ENCODE data around the gene SPRR1A. TPM values are rescaled to one million over a fixed set of nuclear protein-coding genes. Genes with fewer than 3 reads are reported as not detected.

SPRR1A gene
- total RNA-seq, 4 donors from 2014 or later = not detected

DNA sequence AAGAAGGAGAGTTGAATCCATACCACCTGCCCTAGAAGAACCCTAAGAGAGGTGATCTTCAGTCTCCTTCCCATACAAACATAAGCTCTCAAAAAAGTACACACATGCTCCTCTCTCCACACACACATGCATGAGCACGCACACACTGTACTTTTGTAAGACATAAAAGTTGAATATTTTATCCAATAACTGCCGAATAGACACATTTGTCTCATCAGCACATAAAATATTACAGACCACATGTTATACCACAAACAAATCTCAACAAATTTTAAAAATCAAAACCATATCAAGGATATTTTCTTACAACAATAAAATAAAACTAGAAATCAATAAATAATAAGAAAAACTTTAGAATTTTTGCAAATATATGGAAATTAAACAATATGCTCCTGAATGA, 2.7 kb downstream of the SPRR1A start:
- TF ChIP-seq, protein P1, sequence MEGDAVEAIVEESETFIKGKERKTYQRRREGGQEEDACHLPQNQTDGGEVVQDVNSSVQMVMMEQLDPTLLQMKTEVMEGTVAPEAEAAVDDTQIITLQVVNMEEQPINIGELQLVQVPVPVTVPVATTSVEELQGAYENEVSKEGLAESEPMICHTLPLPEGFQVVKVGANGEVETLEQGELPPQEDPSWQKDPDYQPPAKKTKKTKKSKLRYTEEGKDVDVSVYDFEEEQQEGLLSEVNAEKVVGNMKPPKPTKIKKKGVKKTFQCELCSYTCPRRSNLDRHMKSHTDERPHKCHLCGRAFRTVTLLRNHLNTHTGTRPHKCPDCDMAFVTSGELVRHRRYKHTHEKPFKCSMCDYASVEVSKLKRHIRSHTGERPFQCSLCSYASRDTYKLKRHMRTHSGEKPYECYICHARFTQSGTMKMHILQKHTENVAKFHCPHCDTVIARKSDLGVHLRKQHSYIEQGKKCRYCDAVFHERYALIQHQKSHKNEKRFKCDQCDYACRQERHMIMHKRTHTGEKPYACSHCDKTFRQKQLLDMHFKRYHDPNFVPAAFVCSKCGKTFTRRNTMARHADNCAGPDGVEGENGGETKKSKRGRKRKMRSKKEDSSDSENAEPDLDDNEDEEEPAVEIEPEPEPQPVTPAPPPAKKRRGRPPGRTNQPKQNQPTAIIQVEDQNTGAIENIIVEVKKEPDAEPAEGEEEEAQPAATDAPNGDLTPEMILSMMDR (IDR thresholded peaks at IDR 0.05; ENCODE audit: low read depth) = no peak

DNA sequence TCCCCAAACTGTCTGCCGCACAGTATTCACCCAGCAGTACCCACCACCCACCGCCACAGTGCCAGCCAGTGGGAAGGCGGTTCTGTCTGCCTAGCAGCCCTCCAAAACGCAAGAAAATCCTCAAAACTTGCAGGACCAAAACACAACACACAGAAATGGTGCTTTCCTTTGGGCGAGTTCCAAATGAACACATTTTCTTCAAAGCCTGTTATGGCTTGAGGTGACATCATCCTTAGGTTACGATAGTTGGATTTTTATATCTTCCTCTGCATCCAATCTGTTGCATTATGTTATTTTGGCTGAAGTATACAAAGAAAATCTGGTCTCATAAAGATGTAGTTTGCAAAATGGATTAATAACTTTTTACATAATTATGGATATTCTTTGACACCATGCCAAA, 9.3 kb downstream of the SPRR1A start:
- TF ChIP-seq, protein P1 (IDR thresholded peaks at IDR 0.05; ENCODE audit: low read depth) = no peak

DNA sequence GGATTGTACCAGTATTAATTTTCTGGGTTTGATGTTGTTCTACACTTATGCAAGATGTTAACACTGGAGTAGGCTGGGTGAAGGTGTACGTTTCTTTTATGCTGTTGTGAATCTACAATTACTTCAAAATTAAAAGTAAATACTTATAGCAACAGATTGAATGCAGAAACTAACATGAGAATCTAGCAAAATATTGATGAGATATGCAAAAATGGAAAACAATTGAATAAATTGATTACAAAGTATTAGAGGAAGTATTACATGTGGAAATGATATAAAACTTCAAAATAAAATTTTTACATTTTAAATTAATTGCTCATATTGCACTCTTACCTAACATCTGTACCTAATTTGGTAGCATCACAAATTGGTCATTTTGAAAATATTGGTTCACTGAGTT, 12.0 kb downstream of the SPRR1A start:
- TF ChIP-seq, protein P1 (IDR thresholded peaks at IDR 0.05; ENCODE audit: low read depth) = no peak

DNA sequence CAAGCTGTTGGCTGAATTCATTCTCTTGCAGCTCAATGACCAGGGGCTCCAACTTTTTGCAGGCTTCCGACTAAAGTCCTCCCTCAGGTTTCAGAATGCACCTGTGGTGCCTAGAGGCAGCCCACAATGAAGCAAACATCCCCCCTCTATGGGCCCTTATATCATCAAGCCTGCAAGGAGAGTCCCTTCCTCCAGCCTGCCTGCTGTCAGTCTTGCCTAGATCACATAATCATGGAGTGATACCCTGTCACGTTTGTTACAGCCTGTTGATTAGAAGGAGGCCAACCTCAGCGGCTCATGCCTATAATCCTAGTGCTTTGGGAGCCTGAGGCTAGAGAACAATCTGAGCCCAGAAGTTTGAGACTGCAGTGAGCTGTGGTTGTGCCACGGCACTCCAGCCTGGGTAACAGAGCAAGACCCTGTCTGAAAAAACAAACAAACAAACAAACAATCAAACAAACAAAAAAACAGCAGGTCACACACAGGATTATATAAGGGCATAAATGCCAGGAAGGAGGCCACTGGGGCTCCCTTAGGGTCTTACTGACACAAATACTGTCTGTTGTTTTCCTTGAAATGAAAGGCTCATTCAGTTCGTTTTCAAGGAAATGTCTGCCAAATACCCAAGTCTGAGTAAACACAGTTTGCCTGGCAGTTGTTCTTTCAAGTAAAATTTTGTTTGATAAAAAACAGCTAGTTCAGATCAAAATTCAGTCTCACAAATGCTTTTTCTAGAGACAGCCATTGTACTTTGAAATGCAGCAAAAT, 12.9 kb downstream of the SPRR1A start:
- TF ChIP-seq, protein P1 (IDR thresholded peaks at IDR 0.05; ENCODE audit: low read depth) = no peak

DNA sequence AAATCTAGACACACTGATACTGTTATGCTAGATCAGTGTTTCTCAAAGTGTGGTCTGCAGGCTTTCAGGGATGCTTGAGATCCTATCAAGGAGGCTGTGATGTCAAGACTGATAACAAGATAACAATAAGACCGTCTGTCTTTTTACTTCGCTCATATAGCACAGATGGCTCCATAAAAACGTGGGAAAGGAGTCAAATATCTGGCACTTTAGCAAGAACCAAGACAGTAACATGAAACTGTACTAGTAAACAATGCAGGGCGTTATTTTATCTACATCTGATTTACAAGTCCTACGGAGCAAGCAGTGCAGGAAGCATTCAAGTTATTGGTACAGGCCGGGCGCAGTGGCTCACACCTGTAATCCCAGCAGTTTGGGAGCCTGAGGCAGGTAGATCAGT, 14.0 kb downstream of the SPRR1A start:
- TF ChIP-seq, protein P1 (IDR thresholded peaks at IDR 0.05; ENCODE audit: low read depth) = no peak

DNA sequence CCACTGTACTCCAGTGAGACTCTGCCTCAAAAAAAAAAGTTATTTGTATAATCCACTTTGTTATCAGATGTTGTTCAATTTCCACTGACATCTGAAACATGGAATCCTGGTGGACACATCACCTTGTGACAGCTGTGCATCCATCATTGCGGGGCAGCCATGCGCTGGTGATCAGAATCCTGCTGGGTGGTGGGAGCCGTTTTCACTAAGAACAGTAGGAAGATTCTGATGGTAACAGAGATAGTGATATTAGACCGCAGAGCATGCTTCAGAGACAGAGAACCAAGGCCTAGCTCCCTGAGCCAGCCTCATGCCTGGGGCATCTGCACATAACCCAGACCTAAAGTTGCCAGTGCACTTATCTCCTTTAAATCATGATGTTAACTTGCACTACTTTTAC, 14.6 kb downstream of the SPRR1A start:
- TF ChIP-seq, protein P1 (IDR thresholded peaks at IDR 0.05; ENCODE audit: low read depth) = no peak

DNA sequence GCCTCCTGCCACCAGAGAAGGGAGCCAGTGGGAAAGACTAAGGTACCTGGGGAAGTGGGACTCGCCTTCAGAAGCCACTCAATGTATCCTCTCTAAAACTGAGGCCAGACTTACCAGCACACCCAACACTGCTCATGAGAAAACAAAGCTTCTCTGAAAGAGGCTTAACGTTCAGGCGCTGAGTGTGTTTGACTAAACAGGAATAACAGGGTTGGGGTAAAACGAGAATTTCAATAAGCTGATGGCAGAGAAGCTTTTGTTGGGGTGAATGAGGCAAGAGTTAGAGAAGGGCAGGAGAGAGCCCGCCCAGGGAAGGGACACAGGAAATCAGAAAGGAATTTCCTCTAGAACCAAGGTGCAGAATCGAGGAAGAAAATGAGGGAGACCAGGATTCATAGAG, 15.9 kb downstream of the SPRR1A start:
- TF ChIP-seq, protein P1 (IDR thresholded peaks at IDR 0.05; ENCODE audit: low read depth) = no peak

All from subcutaneous adipose tissue (tissue), 4 donors.